PC-9 (cell line): ENCODE measurements around the gene PHF21A. TPM values are rescaled to one million over a fixed set of nuclear protein-coding genes. Genes with fewer than 3 reads are reported as not detected.

Experiments
- BruUV-seq: library from RNA; stranded (reverse); fragments of 400-500 nt; replicated peaks from 2 replicates; lab custom pipeline; 2021; lab: Mats Ljungman, UMichigan
- CTCF ChIA-PET: fragments of 300-600 bp; sonication (Branson Sonifier 250); formaldehyde crosslinking; loops from one replicate; lab custom pipeline; 2022; ENCODE audit warnings: antibody characterized with exemption; lab: Charles Lee
- POLR2A ChIA-PET: fragments of 300-600 bp; sonication (Branson Sonifier 250); formaldehyde crosslinking; loops from one replicate; lab custom pipeline; 2022; ENCODE audit warnings: antibody characterized with exemption; ENCODE audit not compliant: unreplicated experiment; lab: Charles Lee
- DNase-seq, 2 experiments: peaks; one replicate each; pipeline versions ENCODE4 v3.0.0 to v3.0.0-alpha.2; 2015 to 2022; ENCODE audit warnings: mixed read lengths in 1 of 2
- H2AFZ ChIP-seq: fragments of 200-600 bp; sonication (generic); 2 replicates; pipeline ENCODE4 v1.8.1; 2017; ENCODE audit warnings: antibody characterized with exemption
- H3F3A ChIP-seq: fragments of 200-600 bp; sonication (generic); 2 replicates; pipeline ENCODE4 v1.8.1; 2017; ENCODE audit warnings: antibody characterized with exemption, mild to moderate bottlenecking, low read depth; ENCODE audit not compliant: insufficient read depth
- H3K27ac ChIP-seq: fragments of 200-600 bp; sonication (generic); 2 replicates; pipeline ENCODE4 v1.6.1; 2016; ENCODE audit warnings: mixed run types
- H3K27me3 ChIP-seq: fragments of 200-600 bp; sonication (generic); 2 replicates; pipeline ENCODE4 v1.6.1; 2016; ENCODE audit warnings: low read depth, mixed run types; ENCODE audit not compliant: insufficient read depth
- H3K36me3 ChIP-seq: fragments of 200-600 bp; sonication (generic); 2 replicates; pipeline ENCODE4 v1.6.1; 2016; ENCODE audit warnings: low read depth, mixed run types
- H3K4me1 ChIP-seq: fragments of 200-600 bp; sonication (generic); replicated peaks from 2 replicates; pipeline ENCODE4 v1.6.1; 2016; ENCODE audit warnings: mixed run types; ENCODE audit not compliant: insufficient read depth
- H3K4me2 ChIP-seq: fragments of 200-600 bp; sonication (generic); 2 replicates; pipeline ENCODE4 v1.6.1; 2017; ENCODE audit warnings: mixed run types
- H3K4me3 ChIP-seq: fragments of 200-600 bp; sonication (generic); 2 replicates; pipeline ENCODE4 v1.6.1; 2016; ENCODE audit warnings: mixed run types
- H3K79me2 ChIP-seq: fragments of 200-600 bp; sonication (generic); 2 replicates; pipeline ENCODE4 v1.6.1; 2017; ENCODE audit warnings: low read depth, mixed run types
- H3K9me2 ChIP-seq: fragments of 200-600 bp; sonication (generic); 2 replicates; pipeline ENCODE4 v1.8.1; 2017; ENCODE audit warnings: mild to moderate bottlenecking; ENCODE audit not compliant: insufficient read depth
- H3K9me3 ChIP-seq: fragments of 200-600 bp; sonication (generic); 2 replicates; pipeline ENCODE4 v1.8.1; 2016; ENCODE audit warnings: low read depth; ENCODE audit not compliant: insufficient read depth
- H4K20me1 ChIP-seq: fragments of 200-600 bp; sonication (generic); 2 replicates; pipeline ENCODE4 v1.8.1; 2017; ENCODE audit not compliant: insufficient read depth
- EZH2 ChIP-seq: fragments of 200-600 bp; sonication (generic); IDR thresholded peaks from 2 replicates; pipeline ENCODE4 v1.8.0; 2017; ENCODE audit warnings: antibody characterized with exemption, low read depth
- intact Hi-C: fragments of 100-400 bp; cut with micrococcal nuclease; formaldehyde crosslinking; loops from one replicate; pipeline ENCODE4 v1.10.0; 2022; ENCODE audit not compliant: unreplicated experiment
- total RNA-seq: library from RNA; stranded (reverse); gene quantifications from 2 replicates; pipeline ENCODE4 v1.2.3, GENCODE V29; 2021
- TF ChIP-seq, protein P1 (sequence below): fragments of 200-600 bp; sonication (generic); conservative IDR thresholded peaks from 2 replicates; pipeline ENCODE4 v1.6.1; 2017; ENCODE audit warnings: mixed run types, antibody characterized with exemption, mild to moderate bottlenecking, moderate library complexity

The PHF21A gene
- total RNA-seq, 1 experiment from 2014 or later = 54.3 TPM

DNA sequence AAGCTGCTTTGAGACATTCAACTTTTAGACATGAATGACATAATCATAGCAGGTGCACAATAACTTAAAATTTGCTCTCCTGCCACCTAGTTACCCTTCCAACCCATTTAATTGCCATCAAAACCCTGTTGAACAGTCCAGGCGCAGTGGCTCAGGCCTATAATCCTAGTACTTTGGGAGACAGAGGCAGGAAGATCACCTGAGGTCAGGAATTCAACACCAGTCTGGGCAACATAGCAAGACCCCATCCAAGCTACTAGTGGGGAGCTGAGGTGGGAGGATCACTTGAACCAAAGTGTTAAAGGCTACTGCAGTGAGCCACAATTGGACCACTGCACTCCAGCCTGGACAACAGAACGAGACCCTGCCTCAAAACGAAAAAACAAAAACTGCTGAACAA is 4.0 kb upstream of the PHF21A start:
- POLR2A ChIA-PET = interaction anchor here (0.7 kb wide), 1 partner anchor 20 kb away, joined by 3 read pairs; no protein-coding TSS in a partner anchor
- Histone ChIP-seq H3K4me2 (no peak overlapping the region), H2AFZ (no peak overlapping the region), H3K9me2 (no peaks in the 10 kb centered on the region), H3K27ac (no peak overlapping the region), H3F3A (peaks cover 30% of the 10 kb centered on the region), H4K20me1 (no peaks in the 10 kb centered on the region), H3K27me3 (no peaks in the 10 kb centered on the region), H3K79me2 (0 out of 2 replicates have a peak, but pooled peaks cover 4% of the 10 kb centered on the region), H3K9me3 (no peaks in the 10 kb centered on the region), H3K4me1 (peaks cover 26% of the 10 kb centered on the region), H3K4me3 (no peak overlapping the region), H3K36me3 (no peaks in the 10 kb centered on the region)
- DNase-seq = no peak
- TF ChIP-seq, protein P1, sequence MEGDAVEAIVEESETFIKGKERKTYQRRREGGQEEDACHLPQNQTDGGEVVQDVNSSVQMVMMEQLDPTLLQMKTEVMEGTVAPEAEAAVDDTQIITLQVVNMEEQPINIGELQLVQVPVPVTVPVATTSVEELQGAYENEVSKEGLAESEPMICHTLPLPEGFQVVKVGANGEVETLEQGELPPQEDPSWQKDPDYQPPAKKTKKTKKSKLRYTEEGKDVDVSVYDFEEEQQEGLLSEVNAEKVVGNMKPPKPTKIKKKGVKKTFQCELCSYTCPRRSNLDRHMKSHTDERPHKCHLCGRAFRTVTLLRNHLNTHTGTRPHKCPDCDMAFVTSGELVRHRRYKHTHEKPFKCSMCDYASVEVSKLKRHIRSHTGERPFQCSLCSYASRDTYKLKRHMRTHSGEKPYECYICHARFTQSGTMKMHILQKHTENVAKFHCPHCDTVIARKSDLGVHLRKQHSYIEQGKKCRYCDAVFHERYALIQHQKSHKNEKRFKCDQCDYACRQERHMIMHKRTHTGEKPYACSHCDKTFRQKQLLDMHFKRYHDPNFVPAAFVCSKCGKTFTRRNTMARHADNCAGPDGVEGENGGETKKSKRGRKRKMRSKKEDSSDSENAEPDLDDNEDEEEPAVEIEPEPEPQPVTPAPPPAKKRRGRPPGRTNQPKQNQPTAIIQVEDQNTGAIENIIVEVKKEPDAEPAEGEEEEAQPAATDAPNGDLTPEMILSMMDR = no peak
- TF ChIP-seq EZH2 = no peak
- no TSS peak for BruUV-seq
- intact Hi-C loops = loop anchor here (10.0 kb wide), 1 partner anchor 220 kb away; the partner anchor contains the start of gene DGKZ
- CTCF ChIA-PET = no interaction called here

DNA sequence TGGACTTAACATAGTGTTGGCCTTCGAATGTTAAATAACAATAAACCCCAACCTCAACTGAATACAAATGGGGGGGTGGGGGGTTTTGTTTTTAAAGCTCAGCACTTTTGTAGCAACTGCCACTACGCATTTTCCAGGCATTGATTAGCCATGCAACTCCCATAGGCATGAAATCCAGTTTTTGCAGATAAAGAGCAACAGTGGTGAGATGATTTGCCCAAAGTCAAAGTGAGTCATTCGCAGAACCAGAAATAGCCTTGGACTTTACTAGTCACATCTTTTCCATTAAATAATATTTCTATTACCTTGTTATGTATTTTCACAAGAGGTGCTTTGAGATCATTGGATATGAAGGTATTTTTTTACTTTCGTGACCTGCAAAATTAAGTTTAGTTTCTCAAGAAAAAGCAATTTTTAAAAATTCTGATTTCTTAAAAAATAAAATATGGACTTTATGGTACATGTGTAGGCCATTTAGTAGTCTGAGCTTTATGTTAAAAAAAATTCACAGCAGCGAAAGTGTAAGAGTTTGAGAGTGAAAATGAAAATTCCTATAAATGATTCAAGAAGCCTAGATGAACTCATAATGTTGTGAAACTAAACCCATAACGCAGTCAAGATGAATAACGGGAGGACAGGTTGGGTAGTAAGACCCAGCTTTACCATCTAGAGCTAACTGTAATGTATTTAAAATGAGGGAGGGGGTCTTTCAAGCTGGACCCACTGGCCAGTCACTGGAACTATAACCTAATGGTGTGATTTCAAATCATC is 1.9 kb upstream of the PHF21A start:
- CTCF ChIA-PET = interaction anchor here (0.7 kb wide), 1 partner anchor 114 kb away, joined by 4 read pairs; no protein-coding TSS in a partner anchor

More for the DNA sequence above, 1.9 kb upstream of the PHF21A start:
- no TSS peak for BruUV-seq
- no peak for TF ChIP-seq EZH2
- TF ChIP-seq, protein P1 = no peak
- intact Hi-C loops = loop anchor here (5.0 to 10.0 kb wide), 3 partner anchors 116 to 594 kb away; partner anchors contain the start of genes DGKZ and F2
- H4K20me1 ChIP-seq = 0 out of 2 replicates have a peak, but pooled peaks cover 3% of the 10 kb centered on the region
- POLR2A ChIA-PET = no interaction called here
- H3K9me3 ChIP-seq = no peaks in the 10 kb centered on the region
- no peak for DNase-seq
- H3K79me2 ChIP-seq = peaks cover 20% of the 10 kb centered on the region
- H2AFZ ChIP-seq = no peak overlapping the region
- peaks cover 36% of the 10 kb centered on the region for H3K4me1 ChIP-seq
- H3K27ac ChIP-seq = 0 out of 2 replicates have a peak overlapping the region, but pooled peaks have one; percentile 4
- peak overlapping the region; percentile 75 for H3K4me2 ChIP-seq
- H3K36me3 ChIP-seq = no peaks in the 10 kb centered on the region
- H3K4me3 ChIP-seq = peak overlapping the region; percentile 64; the same call in 1 of the 2 replicates
- peaks cover 32% of the 10 kb centered on the region for H3F3A ChIP-seq
- no peaks in the 10 kb centered on the region for H3K9me2 ChIP-seq
- no peaks in the 10 kb centered on the region for H3K27me3 ChIP-seq
